Mucosa of stomach (tissue), 1 donor: Measurements from ENCODE around the gene PARK7.

ENCODE experiments used
- H3K27me3 ChIP-seq: one replicate; pipeline ENCODE4 v1.7.0; 2013; ENCODE audit warnings: mild to moderate bottlenecking, low read length; ENCODE audit not compliant: control insufficient read depth, insufficient read depth
- H3K36me3 ChIP-seq: one replicate; pipeline ENCODE4 v1.7.0; 2013; ENCODE audit warnings: low read length; ENCODE audit not compliant: control insufficient read depth, insufficient read depth
- H3K4me1 ChIP-seq: one replicate; pipeline ENCODE4 v1.7.0; 2013; ENCODE audit warnings: mild to moderate bottlenecking, low read length; ENCODE audit not compliant: control insufficient read depth, insufficient read depth
- H3K4me3 ChIP-seq: one replicate; pipeline ENCODE4 v1.7.0; 2013; ENCODE audit warnings: low read length
- H3K9ac ChIP-seq: one replicate; pipeline ENCODE4 v1.7.0; 2013; ENCODE audit warnings: mild to moderate bottlenecking, low read length, moderate library complexity
- H3K9me3 ChIP-seq: one replicate; pipeline ENCODE4 v1.7.0; 2013; ENCODE audit warnings: mild to moderate bottlenecking, low read length, moderate library complexity; ENCODE audit not compliant: control insufficient read depth
- donor health status: Pancreatic carcinoma.

PARK7 gene

DNA sequence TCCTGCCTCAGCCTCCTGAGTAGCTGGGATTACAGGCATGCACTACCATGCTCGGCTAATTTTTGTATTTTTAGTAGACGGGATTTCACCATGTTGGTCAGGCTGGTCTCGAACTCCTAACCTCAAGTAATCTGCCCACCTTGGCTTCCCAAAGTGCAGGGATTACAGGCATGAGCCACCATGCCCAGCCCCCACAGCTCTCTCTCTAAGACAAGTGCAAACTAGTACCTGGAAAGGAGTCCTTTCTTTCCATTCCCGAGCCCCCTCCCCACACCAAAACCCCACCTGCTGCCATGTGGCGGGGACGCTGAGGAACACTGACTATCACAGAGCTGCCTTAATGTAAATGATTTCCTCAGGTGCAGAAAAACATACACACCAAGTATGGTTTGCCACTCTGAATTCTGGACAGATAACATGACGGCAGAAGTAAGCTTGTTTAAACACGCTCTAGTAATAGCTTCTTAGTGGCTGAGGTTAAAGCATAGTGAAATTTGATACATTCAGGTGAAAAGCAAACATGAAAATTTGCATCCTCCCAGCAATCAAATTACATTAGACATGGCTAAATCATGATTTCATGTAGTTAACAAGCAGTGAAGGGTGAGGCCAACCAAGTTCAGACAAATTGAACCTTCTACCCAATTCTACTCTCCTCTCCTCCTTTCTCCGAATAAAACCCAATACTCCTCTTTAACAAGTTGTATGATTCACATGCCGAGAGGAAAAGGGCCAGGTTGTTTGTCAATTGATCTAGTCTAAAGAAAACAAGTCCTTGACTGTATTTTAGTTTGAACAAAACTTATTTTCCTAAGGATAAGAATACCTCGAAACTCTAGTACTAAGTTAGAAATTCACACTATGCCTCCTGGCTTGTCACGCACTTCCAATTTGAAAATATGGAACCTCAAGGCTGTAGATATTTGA lies 44.8 kb downstream of the PARK7 start:
- no peak overlapping the region for H3K4me3 ChIP-seq
- H3K9ac ChIP-seq = no peak overlapping the region
- H3K27me3 ChIP-seq = no peaks in the 10 kb centered on the region
- H3K36me3 ChIP-seq = peaks cover 8% of the 10 kb centered on the region
- peaks cover 33% of the 10 kb centered on the region for H3K4me1 ChIP-seq
- no peaks in the 10 kb centered on the region for H3K9me3 ChIP-seq

DNA sequence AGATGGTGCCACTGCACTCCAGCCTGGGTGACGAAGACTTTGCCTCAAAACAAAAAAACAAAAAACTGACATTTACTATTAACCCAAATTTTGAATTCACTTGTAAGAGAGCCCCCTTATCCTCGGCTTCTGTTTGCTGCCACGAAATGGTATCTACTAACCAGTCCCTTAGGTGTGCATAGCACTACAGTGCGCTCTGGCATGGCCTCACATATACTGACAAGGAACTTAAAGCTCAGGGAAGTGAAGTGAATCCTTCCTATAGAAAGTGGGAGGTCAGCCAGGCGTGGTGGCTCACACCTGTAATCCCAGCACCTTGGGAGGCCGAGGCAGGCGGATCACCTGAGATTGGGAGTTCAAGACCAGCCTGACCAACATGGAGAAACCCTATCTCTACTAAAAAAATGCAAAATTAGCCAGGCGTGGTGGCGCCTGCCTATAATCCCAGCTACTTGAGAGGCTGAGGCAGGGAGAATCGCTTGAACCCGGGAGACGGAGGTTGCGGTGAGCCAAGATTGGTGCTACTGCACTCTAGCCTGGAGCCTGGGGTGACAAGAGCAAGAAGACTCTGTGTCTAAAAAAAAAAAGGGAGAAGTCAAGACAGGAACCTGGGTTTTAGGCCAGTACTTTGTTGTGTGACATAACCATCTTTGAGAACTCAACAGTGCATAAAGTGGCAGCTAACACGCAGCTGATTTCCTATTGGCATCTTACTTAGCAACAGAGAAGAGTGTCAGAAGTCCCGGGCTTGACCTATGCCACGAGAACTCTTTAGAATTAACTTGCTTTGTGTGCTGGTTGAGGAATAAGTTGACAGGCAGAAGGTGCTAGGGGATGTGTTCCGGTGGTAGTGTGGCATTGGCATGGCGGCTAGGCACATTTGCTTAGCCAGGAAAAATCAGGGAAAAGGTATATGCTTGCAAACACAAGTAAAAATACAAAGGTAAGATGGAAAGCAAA lies 47.8 kb downstream of the PARK7 start:
- H3K4me1 ChIP-seq = peaks cover 23% of the 10 kb centered on the region
- no peak overlapping the region for H3K4me3 ChIP-seq
- peaks cover 17% of the 10 kb centered on the region for H3K36me3 ChIP-seq

DNA sequence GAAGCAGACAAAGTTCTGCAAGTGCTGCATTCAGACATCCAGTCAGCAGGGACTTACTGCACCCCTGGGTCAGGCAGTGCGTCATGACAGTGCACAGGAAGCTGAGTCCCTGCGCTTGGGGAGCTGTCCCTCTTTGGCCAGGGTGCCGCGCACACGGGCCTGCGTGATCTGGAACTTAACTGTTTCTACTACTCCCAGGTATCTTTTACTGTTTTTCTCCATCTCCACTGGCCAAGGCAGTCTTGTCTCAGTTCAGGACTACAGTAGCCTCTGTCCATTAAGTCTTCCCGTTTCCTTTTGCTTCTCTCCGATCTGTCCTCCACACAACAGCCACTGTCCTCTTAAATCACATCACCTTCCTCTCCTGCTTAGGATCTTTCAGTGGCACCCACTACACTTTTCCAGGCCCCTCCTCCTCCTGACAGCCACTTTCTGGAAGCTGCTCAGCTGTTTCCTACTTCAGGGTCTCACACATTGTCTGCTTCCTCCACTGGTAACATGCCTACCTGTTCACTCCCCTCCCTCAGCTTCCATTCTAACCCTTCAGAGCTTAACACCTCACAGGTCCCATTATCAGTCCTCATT lies 48.7 kb downstream of the PARK7 start:
- Histone ChIP-seq H3K9me3 (no peaks in the 10 kb centered on the region), H3K4me1 (peaks cover 17% of the 10 kb centered on the region), H3K36me3 (peaks cover 17% of the 10 kb centered on the region), H3K9ac (no peak overlapping the region), H3K27me3 (no peaks in the 10 kb centered on the region), H3K4me3 (no peak overlapping the region)

More for the DNA sequence above, 47.8 kb downstream of the PARK7 start:
- H3K9ac ChIP-seq = no peak overlapping the region
- no peaks in the 10 kb centered on the region for H3K9me3 ChIP-seq
- H3K27me3 ChIP-seq = no peaks in the 10 kb centered on the region

DNA sequence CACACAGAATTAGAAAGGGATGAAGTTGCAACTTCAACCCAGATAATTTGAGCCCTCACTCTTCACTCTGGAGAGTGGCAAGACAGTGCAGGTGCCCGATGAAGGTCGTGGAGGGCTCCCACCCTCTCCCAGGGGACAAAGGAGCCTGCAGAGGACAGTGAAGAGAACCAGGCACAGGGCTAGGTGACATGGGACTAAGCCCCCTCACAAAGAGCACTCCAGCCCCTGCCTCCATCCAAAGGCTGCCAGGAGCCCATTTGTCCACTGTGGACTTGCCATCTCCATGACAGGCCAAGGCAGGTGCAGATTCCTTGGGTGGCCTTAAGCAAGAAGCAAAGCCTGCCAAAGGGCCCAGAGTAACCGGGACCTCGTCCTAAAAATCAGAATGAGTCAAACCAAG lies 49.5 kb downstream of the PARK7 start:
- H3K9ac ChIP-seq = no peak overlapping the region
- H3K36me3 ChIP-seq = peaks cover 17% of the 10 kb centered on the region
- peaks cover 17% of the 10 kb centered on the region for H3K4me1 ChIP-seq

DNA sequence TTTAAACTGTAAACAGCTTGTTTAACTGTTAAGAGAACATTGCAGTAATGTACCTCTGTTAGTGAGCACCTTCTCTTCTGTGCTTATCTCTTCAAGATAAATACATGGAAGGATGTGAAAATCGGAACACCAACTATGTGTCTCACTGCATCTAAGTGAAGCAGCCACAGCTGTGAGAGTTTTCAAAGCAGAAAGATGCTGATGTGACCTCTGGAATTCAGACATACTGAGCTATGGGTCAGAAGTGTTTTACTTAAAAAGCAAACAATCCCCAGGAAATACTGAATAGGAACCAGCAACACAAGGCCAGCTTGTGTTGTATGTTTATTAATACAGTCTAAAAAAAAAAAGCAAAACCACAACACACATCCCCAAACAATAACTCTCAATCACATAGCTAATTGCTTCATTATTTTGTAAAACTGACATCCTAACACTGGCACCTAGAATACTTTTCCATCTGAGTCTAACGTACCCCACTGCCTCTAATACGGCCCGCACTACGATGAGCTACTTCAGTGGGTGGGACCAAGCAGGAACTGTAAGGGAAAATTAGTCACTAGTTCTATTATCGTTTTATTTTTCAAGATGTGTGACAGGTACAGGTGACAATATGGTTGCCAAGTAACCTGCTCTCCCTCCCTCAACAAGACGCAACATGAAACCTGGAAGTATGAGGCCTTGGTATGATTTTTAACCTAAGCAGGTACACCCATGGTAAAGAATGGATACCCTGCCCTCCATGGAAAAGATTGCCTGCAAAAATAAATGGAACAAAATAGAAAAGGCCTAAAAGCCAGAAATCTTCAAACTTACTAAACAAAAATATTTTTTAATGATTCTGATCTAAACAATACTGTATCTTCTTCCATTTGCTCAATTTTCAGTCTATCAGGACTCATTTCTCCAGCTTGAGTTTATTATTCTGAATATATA lies 50.7 kb downstream of the PARK7 start:
- H3K9me3 ChIP-seq = no peaks in the 10 kb centered on the region
- peaks cover 19% of the 10 kb centered on the region for H3K4me1 ChIP-seq
- no peak overlapping the region for H3K4me3 ChIP-seq
- no peak overlapping the region for H3K9ac ChIP-seq
- H3K27me3 ChIP-seq = no peaks in the 10 kb centered on the region
- peaks cover 17% of the 10 kb centered on the region for H3K36me3 ChIP-seq

More for the DNA sequence above, 49.5 kb downstream of the PARK7 start:
- Histone ChIP-seq H3K9me3 (no peaks in the 10 kb centered on the region), H3K27me3 (no peaks in the 10 kb centered on the region), H3K4me3 (no peak overlapping the region)

DNA sequence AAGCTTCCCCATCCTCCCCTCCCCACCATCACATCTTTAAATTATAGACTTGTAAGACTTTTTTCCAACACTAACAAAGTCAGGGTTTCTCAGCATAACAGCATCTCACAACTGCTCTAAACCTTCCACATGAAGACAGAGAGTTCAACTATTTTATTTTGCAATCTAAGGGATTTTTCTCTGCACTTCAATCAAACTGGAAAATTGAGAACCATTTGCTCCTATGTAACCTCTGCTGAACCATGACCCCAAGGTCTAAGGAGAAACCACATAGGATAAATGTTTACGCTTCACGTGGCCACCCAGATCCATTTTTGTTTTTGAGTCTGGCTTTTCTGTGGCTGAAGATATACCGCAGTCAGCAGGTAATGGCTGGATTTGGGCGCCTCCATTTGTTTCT lies 51.4 kb downstream of the PARK7 start:
- peaks cover 17% of the 10 kb centered on the region for H3K36me3 ChIP-seq
- H3K9ac ChIP-seq = no peak overlapping the region
- H3K27me3 ChIP-seq = no peaks in the 10 kb centered on the region
- H3K4me3 ChIP-seq = no peak overlapping the region
- no peaks in the 10 kb centered on the region for H3K9me3 ChIP-seq
- peaks cover 25% of the 10 kb centered on the region for H3K4me1 ChIP-seq

DNA sequence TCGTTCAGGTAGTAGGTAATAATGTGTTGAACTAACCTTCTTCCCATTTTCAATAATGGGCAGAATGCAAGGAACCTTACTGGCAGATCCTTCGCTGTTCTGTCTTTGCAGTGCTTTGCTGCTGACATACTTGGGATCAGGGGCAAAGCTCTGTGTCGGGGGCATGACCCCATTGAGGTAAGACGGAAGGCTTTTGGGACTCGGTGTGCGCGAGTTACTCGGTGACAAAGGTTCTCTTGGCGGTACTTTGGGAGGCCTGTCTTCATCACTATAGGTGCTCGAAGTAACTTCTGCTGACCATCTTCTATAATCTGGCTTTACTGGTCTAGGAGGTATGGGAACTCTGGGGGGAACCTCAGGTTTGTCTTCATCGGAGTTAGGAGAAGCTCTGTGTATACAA lies 51.9 kb downstream of the PARK7 start:
- H3K4me1 ChIP-seq = peaks cover 25% of the 10 kb centered on the region
- no peaks in the 10 kb centered on the region for H3K9me3 ChIP-seq
- H3K36me3 ChIP-seq = peaks cover 17% of the 10 kb centered on the region
- H3K4me3 ChIP-seq = no peak overlapping the region
- H3K27me3 ChIP-seq = no peaks in the 10 kb centered on the region
- no peak overlapping the region for H3K9ac ChIP-seq

DNA sequence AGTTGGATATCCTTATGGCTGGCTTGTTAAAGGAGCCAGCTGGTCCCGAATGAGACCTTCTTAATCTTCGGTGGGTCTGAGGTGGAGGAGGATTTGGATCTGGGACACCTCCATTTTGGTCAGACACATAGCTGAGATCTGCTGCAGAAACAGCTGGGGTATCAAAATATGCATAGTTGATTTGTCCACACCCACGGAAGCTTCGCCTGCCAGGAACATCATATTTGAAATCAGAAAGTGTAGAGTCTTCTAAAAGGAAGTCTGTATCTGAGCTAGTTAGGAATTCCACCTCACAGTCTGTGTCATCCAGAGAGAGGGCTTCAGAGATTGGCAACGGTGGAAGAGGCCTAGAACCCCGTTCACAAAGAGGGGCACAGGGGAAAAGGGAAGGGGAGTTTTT lies 52.3 kb downstream of the PARK7 start:
- Histone ChIP-seq H3K9ac (no peak overlapping the region), H3K27me3 (no peaks in the 10 kb centered on the region), H3K4me3 (no peak overlapping the region), H3K36me3 (peaks cover 17% of the 10 kb centered on the region), H3K9me3 (no peaks in the 10 kb centered on the region), H3K4me1 (peaks cover 29% of the 10 kb centered on the region)

DNA sequence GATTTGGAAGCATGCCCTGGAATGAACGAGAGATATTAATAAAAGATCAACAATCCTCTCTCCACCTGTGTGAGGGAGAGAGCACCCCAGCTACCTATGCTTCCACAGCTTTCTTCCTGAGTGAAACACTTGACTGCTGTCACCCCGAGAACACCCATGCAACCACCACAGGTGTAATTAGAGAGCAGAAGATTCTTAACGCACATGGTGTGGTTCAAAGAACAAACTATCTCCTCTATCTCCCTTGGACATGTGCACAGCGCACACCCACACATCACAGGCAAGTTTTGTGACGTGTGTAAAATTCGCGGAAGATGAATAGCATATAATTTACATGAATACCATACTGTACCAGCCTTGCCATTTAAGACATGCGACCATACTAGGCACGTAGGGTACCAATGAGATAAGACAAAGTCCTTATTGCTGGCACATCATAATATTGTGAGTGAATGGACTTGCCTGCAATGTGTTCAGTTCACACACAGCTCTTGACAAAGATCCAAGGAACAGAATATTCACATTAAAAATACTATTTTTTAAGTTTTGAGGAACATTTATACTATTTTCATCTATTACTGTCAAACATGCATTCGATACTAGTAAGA lies 53.0 kb downstream of the PARK7 start:
- H3K27me3 ChIP-seq = no peaks in the 10 kb centered on the region
- H3K9ac ChIP-seq = no peak overlapping the region
- H3K4me3 ChIP-seq = no peak overlapping the region
- no peaks in the 10 kb centered on the region for H3K9me3 ChIP-seq
- H3K4me1 ChIP-seq = peaks cover 35% of the 10 kb centered on the region
- H3K36me3 ChIP-seq = peaks cover 17% of the 10 kb centered on the region

DNA sequence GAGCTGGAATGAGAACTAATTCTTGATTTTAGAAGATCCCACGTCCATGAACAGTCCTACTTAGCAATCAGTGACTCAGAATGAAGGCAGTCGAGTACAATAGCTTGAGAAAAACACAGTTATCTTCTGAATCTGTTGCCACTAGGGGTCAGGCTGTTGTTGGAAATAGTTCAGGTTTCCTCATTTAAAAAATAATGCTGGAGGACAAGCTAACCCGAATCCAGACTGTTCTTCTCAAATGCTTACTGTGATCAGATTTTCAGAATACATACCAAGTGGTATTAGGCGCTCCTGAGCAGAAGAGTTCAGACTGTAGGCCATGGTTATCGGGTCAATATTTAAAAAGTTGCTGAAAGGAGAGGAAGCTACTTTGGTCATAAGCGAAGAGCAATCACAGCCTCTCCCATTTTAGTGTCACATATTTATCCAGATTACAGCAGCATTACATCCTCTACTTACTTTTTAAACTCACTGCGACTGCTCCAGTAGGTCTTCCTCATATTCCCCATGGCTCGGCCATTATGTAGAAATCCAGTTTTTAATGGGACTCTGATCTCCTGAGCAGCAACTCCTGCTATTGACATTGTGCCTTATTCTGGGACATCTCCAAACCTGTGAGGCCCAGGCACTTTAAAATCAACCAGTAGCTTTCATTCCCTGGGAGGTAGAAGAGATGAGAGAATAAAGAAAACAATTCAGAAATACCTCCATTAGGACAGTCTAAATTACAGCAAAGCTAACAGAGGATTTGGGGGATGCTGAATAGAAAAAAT lies 53.7 kb downstream of the PARK7 start:
- H3K4me1 ChIP-seq = peaks cover 42% of the 10 kb centered on the region
- H3K9me3 ChIP-seq = no peaks in the 10 kb centered on the region
- no peak overlapping the region for H3K9ac ChIP-seq
- H3K36me3 ChIP-seq = peaks cover 17% of the 10 kb centered on the region
- H3K27me3 ChIP-seq = no peaks in the 10 kb centered on the region
- H3K4me3 ChIP-seq = no peak overlapping the region
